ENCODE data around the gene STARD3.

The STARD3 gene

GRCh38 chr17:39603304-39604016, 33.5 kb upstream of the STARD3 start:
- DNase-seq (ENCODE audit: low spot score) = no peak

GRCh38 chr17:39604911-39605491, 31.9 kb upstream of the STARD3 start:
- DNase-seq (ENCODE audit: low spot score) = no peak

- DNase-seq (ENCODE audit: low spot score) = no peak
Measured at GRCh38 chr17:39605492-39606433, 31.2 kb upstream of the STARD3 start.

DNA sequence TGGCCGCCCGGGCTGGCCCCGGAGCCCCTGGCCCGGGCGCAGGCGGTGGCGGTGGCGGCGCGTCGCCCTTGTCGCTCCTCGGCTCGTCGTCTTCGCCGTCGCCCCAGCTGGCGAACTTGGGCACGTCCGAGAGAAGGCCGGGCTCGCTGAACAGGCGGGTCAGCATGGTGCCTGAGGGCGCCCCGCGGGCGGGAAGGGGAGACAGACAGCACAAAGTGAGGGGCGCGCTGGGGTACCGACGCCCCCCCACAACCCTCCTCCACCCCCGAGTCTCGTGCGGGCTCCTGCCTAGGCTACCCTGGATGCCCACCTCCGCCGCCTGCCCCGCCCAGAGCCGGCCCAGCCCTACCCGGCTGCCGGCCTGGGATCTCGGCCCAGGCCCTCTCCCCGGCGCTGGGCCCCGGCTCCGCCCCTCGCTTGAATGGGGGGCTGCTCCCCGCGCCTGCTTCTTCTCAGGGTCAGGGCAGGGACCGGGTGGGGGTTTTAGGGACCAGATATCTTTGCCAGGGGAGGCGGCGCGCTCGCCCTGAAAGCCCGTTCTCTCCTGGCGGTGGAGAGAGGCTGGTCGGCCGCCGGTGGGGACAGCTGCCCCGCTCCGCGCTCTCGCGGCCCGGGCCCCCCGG, 30.4 kb upstream of the STARD3 start:
- DNase-seq (ENCODE audit: low spot score) = no peak

GRCh38 chr17:39607057-39607850, 29.7 kb upstream of the STARD3 start:
- DNase-seq (ENCODE audit: low spot score) = no peak

- DNase-seq (ENCODE audit: low spot score) = no peak
Measured at GRCh38 chr17:39607851-39608130, 29.2 kb upstream of the STARD3 start, which contains the start of gene NEUROD2. NEUROD2 (minus strand) TSS chr17:39607920; CDS start chr17:39606599, 1,321 bp downstream.

DNA sequence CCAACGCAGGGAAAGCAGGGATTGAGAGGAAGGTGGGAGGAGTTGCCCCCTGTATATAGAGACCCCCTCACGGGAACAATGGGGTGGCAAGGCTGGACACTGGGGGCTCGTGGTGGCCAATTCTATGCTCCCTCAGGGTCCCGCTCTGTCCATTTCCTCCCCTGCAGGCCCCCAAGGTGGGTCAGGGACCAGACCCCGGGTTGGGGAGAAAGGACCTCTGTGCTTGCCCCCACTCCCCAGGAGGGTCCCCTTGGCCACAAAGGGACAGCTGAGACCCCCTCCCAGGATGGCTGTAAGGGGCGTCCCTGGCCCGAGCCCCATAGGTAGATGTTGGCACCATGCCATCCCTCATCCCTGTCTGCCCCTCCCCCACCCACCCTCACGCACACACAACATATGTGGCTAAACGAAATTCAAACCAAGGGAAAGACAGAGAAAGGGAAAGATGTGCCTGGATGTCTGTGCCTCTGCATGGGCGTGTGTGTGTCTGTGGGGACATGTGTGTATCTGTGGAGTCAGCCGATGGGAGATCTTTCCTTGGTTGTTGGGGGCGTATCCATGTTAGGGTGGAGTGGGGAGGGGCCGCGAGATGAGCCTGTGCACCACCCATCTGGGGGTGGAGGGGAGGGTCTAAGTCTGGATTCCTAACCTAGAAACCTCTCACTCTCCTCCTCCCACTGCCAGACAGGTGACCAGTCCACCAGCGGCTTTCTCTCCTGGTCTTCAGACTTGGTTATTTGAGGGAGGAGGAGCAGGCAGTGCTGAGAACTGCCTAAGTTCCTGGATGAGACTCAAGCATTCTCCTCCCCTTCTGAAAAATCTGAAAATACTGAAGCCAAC, 28.6 kb upstream of the STARD3 start:
- no peak for DNase-seq (ENCODE audit: low spot score)

DNA sequence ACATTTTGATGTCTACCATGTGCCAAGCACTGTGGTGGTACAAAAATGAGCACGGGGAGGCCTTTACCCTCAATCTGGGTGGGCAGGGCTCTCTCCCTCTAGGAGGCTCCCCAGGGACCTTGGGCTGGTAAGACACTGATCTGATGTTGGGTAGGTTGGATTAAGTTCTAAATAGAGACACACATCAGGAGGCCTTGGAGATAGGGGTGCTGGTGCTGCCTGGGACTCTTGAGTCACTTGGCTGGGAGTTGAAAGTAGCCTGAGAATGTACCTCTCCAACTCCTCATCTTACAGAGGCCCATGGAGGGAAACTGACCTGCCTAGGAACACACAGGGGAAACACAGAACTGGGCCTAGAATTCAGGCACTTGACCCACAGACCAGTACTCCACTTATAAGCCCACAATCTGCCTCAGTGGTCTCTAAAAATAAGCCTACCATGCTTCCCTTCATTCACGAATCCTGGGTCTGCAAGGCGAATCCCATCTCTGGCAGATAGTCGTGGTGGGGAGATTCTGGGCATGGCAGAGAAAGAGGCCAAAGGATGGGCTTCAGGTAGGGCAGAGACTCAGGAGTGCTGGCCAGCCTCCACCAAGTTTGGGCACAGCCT, 27.4 kb upstream of the STARD3 start:
- DNase-seq (ENCODE audit: low spot score) = no peak

GRCh38 chr17:39611401-39612112, 25.4 kb upstream of the STARD3 start:
- no peak for DNase-seq (ENCODE audit: low spot score)

- DNase-seq (ENCODE audit: low spot score) = no peak
Measured at GRCh38 chr17:39612291-39612894, 24.6 kb upstream of the STARD3 start.

DNA sequence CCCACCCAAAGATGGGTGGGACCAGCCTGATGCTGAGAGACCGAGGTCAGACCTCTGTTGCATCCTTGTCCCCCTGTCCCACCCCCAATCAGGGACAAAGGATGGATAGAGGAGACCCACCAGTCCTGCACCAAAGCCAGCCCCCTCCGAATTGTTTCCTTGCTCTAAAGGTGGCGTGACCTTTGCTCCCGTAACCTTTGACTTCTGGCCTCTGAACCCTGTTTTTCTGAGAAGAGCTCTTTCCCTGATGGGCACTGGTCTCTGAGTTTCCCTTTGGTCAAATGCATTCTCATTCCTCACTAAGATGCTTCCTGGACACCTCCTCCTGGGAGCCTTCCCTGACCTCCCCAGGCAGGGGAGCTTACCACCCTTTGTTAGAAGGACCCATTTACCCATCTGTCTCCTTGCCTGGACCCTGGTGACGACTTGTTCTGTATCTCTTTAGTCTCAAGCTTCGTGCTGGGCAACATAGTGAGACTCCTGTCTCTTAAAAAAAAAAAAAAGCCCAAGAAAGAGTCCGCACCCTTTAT, 23.9 kb upstream of the STARD3 start:
- no peak for DNase-seq (ENCODE audit: low spot score)

- no peak for DNase-seq (ENCODE audit: low spot score)
Measured at GRCh38 chr17:39614545-39615157, 22.3 kb upstream of the STARD3 start.

DNA sequence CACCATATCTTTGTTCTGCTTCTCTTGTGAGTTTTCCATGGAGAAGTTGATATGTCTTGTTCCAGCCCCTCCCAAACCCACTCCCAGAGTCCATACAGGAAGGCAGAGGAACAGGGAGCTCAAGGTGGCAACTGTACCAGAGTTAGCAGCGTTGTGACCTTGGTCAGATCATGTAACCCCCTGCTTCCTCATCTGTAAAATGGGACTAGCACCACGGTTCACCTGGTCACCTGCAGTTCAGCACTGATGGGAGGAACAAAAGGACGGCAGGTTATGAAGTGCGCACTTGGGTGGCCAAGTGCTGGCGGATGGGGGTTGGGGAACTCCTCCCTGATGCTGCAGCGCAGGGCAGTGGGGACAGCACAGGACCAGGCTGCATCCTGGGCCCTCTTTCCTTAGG, 21.5 kb upstream of the STARD3 start:
- no peak for DNase-seq (ENCODE audit: low spot score)

DNA sequence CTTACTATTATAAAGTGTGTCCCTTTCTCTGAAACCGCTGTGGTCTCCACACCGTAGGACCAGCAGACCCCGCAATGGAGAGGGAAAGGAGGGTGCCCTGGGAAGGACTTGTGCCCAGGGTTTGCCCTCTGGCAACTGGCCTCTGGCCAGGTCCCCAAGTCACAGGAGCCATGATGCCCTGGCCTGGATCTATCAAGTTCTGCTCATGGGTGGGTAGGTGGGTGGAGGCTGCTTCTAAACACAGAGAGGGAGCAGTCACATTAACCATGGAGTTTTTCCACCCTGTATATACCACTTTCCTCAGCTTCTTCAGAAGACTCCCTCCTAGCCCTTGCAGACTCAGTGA, 19.9 kb upstream of the STARD3 start:
- DNase-seq (ENCODE audit: low spot score) = no peak

GRCh38 chr17:39617446-39618245, 19.3 kb upstream of the STARD3 start:
- DNase-seq (ENCODE audit: low spot score) = no peak

- no peak for DNase-seq (ENCODE audit: low spot score)
Measured at GRCh38 chr17:39618246-39618913, 18.6 kb upstream of the STARD3 start.
